ENCODE measurements around the gene VEGFA. TPM values are rescaled to one million over a fixed set of nuclear protein-coding genes. Genes with fewer than 3 reads are reported as not detected.
A peak's percentile ranks its signal among the peaks of the same experiment; 100 is the strongest.

VEGFA gene
- total RNA-seq, 1 donor from 2014 or later = 267 TPM

DNA sequence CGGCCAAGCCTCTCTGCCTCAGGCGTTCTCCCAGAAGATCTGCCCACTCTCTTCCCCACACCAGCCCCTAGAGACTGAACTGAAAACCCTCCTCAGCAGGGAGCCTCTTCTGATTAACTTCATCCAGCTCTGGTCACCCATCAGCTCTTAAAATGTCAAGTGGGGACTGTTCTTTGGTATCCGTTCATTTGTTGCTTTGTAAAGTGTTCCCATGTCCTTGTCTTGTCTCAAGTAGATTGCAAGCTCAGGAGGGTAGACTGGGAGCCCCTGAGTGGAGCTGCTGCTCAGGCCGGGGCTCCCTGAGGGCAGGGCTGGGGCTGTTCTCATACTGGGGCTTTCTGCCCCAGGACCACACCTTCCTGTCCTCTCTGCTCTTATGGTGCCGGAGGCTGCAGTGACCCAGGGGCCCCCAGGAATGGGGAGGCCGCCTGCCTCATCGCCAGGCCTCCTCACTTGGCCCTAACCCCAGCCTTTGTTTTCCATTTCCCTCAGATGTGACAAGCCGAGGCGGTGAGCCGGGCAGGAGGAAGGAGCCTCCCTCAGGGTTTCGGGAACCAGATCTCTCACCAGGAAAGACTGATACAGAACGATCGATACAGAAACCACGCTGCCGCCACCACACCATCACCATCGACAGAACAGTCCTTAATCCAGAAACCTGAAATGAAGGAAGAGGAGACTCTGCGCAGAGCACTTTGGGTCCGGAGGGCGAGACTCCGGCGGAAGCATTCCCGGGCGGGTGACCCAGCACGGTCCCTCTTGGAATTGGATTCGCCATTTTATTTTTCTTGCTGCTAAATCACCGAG is 14.2 kb downstream of the VEGFA start:
- Mint-ChIP-seq H3K27ac (peak overlapping the region; percentile 56), H3K4me1 (ENCODE audit: low read depth) (peaks cover 4% of the 10 kb centered on the region), H3K36me3 (ENCODE audit: insufficient read depth) (peaks cover 30% of the 10 kb centered on the region), H3K9me3 (ENCODE audit: low read depth) (no peaks in the 10 kb centered on the region), H3K27me3 (no peaks in the 10 kb centered on the region), H3K4me3 (ENCODE audit: low read depth) (no peak overlapping the region)
- TF ChIP-seq, protein P1, sequence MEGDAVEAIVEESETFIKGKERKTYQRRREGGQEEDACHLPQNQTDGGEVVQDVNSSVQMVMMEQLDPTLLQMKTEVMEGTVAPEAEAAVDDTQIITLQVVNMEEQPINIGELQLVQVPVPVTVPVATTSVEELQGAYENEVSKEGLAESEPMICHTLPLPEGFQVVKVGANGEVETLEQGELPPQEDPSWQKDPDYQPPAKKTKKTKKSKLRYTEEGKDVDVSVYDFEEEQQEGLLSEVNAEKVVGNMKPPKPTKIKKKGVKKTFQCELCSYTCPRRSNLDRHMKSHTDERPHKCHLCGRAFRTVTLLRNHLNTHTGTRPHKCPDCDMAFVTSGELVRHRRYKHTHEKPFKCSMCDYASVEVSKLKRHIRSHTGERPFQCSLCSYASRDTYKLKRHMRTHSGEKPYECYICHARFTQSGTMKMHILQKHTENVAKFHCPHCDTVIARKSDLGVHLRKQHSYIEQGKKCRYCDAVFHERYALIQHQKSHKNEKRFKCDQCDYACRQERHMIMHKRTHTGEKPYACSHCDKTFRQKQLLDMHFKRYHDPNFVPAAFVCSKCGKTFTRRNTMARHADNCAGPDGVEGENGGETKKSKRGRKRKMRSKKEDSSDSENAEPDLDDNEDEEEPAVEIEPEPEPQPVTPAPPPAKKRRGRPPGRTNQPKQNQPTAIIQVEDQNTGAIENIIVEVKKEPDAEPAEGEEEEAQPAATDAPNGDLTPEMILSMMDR (IDR thresholded peaks at IDR 0.05; ENCODE audit: unreplicated experiment) = no peak
- DNase-seq (ENCODE audit: low spot score, unreplicated experiment) = no peak

DNA sequence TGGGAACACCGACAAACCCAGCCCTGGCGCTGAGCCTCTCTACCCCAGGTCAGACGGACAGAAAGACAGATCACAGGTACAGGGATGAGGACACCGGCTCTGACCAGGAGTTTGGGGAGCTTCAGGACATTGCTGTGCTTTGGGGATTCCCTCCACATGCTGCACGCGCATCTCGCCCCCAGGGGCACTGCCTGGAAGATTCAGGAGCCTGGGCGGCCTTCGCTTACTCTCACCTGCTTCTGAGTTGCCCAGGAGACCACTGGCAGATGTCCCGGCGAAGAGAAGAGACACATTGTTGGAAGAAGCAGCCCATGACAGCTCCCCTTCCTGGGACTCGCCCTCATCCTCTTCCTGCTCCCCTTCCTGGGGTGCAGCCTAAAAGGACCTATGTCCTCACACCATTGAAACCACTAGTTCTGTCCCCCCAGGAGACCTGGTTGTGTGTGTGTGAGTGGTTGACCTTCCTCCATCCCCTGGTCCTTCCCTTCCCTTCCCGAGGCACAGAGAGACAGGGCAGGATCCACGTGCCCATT is 15.3 kb downstream of the VEGFA start:
- no peaks in the 10 kb centered on the region for H3K27me3 Mint-ChIP-seq
- H3K4me3 Mint-ChIP-seq (ENCODE audit: low read depth) = no peak overlapping the region
- DNase-seq (ENCODE audit: low spot score, unreplicated experiment) = no peak
- H3K4me1 Mint-ChIP-seq (ENCODE audit: low read depth) = peaks cover 4% of the 10 kb centered on the region
- H3K9me3 Mint-ChIP-seq (ENCODE audit: low read depth) = no peaks in the 10 kb centered on the region
- TF ChIP-seq, protein P1 (IDR thresholded peaks at IDR 0.05; ENCODE audit: unreplicated experiment) = no peak
- H3K36me3 Mint-ChIP-seq (ENCODE audit: insufficient read depth) = peaks cover 30% of the 10 kb centered on the region
- peak overlapping the region; percentile 37 for H3K27ac Mint-ChIP-seq

DNA sequence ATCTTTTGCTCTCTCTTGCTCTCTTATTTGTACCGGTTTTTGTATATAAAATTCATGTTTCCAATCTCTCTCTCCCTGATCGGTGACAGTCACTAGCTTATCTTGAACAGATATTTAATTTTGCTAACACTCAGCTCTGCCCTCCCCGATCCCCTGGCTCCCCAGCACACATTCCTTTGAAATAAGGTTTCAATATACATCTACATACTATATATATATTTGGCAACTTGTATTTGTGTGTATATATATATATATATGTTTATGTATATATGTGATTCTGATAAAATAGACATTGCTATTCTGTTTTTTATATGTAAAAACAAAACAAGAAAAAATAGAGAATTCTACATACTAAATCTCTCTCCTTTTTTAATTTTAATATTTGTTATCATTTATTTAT is 15.9 kb downstream of the VEGFA start:
- H3K27ac Mint-ChIP-seq = no peak overlapping the region
- H3K36me3 Mint-ChIP-seq (ENCODE audit: insufficient read depth) = peaks cover 29% of the 10 kb centered on the region
- no peaks in the 10 kb centered on the region for H3K9me3 Mint-ChIP-seq (ENCODE audit: low read depth)
- H3K4me3 Mint-ChIP-seq (ENCODE audit: low read depth) = no peak overlapping the region
- TF ChIP-seq, protein P1 (IDR thresholded peaks at IDR 0.05; ENCODE audit: unreplicated experiment) = no peak
- peaks cover 4% of the 10 kb centered on the region for H3K4me1 Mint-ChIP-seq (ENCODE audit: low read depth)
- DNase-seq (ENCODE audit: low spot score, unreplicated experiment) = no peak
- H3K27me3 Mint-ChIP-seq = no peaks in the 10 kb centered on the region

DNA sequence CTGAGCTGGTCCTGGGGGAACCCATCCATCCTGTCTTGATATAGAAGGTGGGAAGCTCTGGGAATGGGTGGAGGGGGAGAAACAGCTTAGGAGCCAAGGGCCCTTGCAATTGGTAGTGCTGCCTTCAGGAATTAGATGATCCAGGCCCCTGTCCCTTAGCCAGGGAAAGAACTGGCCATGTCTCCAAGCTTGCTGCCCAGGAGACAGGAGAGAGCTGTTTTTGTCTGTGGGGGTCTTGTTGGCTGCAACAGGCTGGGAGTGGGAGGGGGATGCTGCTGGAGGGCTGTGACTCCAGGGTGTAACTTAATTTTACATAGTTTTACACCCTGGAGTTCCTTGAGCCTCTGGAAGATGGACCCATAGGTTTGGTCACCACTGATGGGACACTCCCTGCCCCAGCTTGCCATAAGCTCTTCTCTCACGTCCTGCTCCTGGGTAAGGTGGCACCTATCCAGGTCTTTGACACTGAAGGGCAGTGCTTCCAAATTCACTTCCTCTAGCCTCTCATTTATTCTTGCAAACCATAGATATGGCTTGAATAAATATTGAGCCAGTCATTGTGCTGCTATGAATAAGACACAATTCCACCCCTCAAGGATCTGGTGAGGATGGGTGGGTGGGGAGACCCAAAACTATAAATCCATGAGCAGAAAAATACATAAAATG is 16.8 kb downstream of the VEGFA start:
- peaks cover 27% of the 10 kb centered on the region for H3K36me3 Mint-ChIP-seq (ENCODE audit: insufficient read depth)
- H3K27ac Mint-ChIP-seq = no peak overlapping the region
- TF ChIP-seq, protein P1 (IDR thresholded peaks at IDR 0.05; ENCODE audit: unreplicated experiment) = no peak
- no peak overlapping the region for H3K4me3 Mint-ChIP-seq (ENCODE audit: low read depth)
- no peak for DNase-seq (ENCODE audit: low spot score, unreplicated experiment)
- H3K4me1 Mint-ChIP-seq (ENCODE audit: low read depth) = peaks cover 2% of the 10 kb centered on the region
- no peaks in the 10 kb centered on the region for H3K9me3 Mint-ChIP-seq (ENCODE audit: low read depth)
- H3K27me3 Mint-ChIP-seq = no peaks in the 10 kb centered on the region

DNA sequence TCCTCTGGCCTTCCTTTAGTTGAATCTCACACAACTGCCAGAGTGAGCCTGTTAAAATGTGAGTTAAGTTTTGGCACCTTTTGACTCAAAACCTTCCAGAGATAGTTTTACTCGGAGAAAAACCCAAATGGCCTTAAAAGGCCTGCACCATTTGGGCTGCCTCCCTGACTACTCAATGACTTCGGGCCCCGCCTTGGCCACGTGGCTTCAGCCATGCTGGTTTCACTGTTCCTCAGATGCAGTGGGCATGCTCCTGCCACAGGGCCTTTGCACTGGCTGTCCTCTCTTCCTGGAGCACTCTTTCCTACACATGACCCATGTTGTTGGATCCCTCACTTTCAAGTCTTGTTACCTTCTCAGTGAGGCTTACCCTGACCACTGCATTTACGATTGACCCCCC is 18.3 kb downstream of the VEGFA start:
- peaks cover 20% of the 10 kb centered on the region for H3K36me3 Mint-ChIP-seq (ENCODE audit: insufficient read depth)
- DNase-seq (ENCODE audit: low spot score, unreplicated experiment) = no peak
- TF ChIP-seq, protein P1 (IDR thresholded peaks at IDR 0.05; ENCODE audit: unreplicated experiment) = no peak
- H3K9me3 Mint-ChIP-seq (ENCODE audit: low read depth) = no peaks in the 10 kb centered on the region
- H3K27ac Mint-ChIP-seq = no peak overlapping the region
- no peaks in the 10 kb centered on the region for H3K27me3 Mint-ChIP-seq
- no peak overlapping the region for H3K4me3 Mint-ChIP-seq (ENCODE audit: low read depth)
- no peaks in the 10 kb centered on the region for H3K4me1 Mint-ChIP-seq (ENCODE audit: low read depth)
